Left cardiac atrium (tissue), 4 donors: ENCODE data around the gene STRN3. TPM values are rescaled to one million over a fixed set of nuclear protein-coding genes. Genes with fewer than 3 reads are reported as not detected.

Experiments
- ATAC-seq, 2 donors: fragments of 200-7000 bp; cut with Tn5 transposase; one replicate each; pipeline ENCODE4 v1.9.1; 2020; ENCODE audit warnings: mild to moderate bottlenecking in 2 of 2, moderate library complexity in 2 of 2
- DNase-seq: peaks from one replicate; pipeline ENCODE4 v3.0.0-alpha.2; 2020
- intact Hi-C, 2 donors: fragments of 100-400 bp; cut with DNase I; formaldehyde crosslinking; loops; one replicate each; pipeline versions ENCODE4 v1.14.1 to v1.15.1; 2022 to 2023
- microRNA-seq, 2 donors: library from miRNA; unstranded; fragments of <30 nt; microRNA quantifications; one replicate each; pipeline ENCODE4 v1.2.0, GENCODE V29; 2020
- total RNA-seq, 2 donors: library from RNA; stranded (reverse); fragmentation: NEBNext Ultra II Directional; extraction: Animal tissue kit (Norgen Biotek cat#: 25700); gene quantifications; one replicate each; pipeline ENCODE4 v1.2.1, GENCODE V29; 2021
- donor health status: DM: no; HTN: yes; CAD: no.
- donor health status: DM: no; HTN: yes; CAD: no; lungs with severe emphysema.
- donor health status: DM: yes; HTN: yes; CAD: no.
- donor health status: Dilated cardiomyopathy.

Gene STRN3
- total RNA-seq, 2 donors from 2014 or later: 37.3 to 48.6 TPM

DNA sequence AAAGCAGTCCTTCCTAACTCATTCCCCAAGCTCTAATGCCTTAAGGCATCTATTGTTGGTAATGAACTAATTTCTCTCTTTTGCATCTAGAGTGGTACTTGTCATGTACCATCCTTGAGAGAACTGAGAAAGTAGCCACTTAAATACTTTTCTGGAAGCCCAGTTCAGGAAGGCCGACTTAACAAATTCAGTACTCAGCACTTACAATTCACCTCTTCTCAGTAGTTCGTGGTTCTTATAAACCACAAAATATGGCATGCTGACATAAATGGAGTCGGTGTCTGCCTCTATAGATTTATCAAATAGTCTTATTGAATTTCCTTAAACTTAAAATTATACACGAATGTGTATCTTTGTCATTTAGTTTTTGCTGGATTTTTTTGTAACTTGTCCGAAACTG is 161.2 kb downstream of the STRN3 start:
- ATAC-seq: no peak
- no peak for DNase-seq
- intact Hi-C loops: no loop called here

DNA sequence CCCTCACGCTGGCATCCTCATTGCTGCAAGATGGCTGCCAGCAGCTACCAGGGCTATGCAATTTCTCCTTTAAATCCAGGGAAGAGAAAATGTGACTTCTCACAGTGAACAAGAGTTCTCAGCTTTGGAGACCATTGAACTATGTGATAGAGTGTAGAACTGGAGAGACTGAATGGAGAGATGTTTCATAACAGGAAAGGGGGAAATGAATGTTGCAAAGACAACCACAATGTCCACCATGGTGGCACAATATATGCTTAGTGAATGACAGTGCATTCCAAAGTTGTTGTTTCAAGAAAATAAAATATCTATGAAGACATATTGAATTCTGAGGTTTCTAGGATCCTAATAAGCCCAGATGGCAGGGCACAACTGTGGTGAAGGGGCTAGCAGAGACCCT is 165.0 kb downstream of the STRN3 start:
- ATAC-seq (no peak), DNase-seq (no peak)
- intact Hi-C loops: no loop called here

DNA sequence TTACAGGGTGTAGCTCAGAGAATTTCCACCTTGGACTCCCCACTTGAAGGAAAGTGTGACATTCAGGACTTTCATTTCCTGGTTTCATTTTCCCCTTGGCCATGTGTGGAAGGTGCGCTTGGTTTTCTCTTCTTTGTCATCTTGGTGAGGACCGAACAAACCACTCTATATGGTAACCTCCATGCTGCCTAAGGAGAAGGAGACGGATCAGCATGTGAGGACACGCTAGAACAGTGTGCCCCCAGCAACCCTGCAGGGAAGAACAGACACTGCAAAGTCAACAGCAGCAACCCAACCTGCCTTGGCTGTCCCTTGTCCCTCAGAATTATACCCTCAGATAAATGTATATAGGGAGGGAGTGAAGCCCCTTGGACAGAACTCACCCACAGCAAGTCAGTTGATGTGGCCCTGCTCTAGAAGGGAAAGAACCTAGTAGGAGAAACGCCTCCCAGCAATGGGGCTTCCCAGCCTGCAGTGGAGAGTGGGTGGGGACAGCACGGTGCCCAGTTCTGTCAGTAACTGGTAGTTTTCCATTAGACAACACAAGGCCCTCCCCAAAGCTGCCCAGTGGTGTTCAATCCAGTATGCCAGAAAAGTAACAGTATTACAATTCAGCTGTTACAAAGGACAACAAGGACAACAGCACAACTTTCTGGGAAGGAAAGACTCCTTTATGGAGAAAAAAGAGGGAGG is 170.7 kb downstream of the STRN3 start:
- intact Hi-C loops: no loop called here
- ATAC-seq: no peak
- no peak for DNase-seq

DNA sequence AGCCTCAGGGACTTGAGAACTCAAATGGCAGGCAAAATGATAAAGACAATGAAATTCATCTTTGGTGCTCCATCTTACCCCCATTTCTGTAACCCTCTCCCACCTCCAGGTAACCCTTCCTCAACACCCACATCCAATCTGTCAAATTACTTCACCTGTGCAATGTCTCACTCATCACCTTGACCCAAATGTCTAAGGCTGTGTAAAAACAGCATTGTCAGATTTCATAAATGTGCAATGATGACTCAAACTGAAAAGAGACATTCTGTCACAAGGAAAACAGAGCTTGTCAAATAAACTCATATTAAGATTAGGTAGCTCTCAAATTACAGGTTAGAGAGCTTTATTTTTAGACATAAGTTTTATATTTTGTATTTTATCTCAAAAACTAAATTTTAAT is 171.7 kb downstream of the STRN3 start:
- intact Hi-C loops: no loop called here
- ATAC-seq (no peak), DNase-seq (no peak)

DNA sequence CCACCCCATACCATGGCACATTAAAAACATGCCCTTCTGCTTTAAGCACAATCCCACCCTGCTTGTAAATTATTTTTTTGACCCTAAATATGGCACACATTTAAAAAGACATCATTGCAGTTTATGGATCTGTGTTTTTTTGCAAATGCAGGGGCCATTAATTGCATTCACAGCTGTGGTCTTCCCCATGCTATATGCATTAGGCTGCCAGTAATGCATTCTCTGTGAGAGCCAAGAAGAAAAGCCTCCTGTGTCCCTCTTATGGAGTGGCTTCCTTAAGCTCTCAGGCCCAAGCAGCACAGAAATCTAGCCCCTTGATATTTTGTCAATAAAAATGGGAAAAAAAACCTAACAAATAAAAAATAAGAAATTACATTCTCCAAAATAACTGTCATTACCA is 172.2 kb downstream of the STRN3 start:
- ATAC-seq: no peak
- DNase-seq: no peak
- intact Hi-C loops: no loop called here

DNA sequence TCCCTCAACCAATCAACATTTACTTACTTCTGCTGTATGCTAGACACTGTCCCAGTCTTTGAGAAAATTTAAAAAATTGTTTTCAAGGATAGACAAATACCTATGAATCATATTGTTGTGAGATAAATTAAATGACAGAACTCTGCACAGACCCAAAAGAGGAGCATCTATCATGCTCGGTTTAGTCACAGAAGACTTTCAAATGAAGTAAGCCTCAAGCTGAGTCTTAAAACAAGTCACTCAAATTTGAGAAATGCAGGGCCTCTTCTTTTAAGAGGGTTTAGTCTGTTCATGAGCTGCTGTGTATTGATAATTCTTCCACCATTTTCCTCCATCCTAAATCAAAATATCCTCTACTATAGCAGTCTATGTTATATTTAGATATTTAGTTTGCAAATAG is 176.2 kb downstream of the STRN3 start:
- intact Hi-C loops: no loop called here
- no peak for DNase-seq
- no peak for ATAC-seq

DNA sequence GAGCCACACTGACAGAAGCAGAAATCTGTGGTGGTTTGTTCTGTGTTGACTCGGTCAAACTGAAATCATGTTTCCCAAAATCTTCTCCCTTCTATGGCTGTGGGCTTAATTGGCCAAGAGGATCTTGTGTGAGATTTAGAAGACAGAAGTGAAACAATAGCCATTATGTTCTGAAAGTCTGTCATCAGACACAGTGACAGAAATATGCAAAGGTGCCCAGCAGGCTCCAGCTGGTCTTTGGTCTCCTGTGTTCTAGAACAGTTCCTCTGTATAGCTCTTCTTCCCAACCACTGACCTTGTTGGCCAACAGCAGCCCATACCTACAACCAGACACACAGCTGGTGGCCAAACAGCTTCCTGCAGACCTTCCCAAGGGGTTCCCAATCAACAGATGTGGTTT is 176.8 kb downstream of the STRN3 start:
- DNase-seq: no peak
- ATAC-seq: no peak
- intact Hi-C loops: no loop called here

DNA sequence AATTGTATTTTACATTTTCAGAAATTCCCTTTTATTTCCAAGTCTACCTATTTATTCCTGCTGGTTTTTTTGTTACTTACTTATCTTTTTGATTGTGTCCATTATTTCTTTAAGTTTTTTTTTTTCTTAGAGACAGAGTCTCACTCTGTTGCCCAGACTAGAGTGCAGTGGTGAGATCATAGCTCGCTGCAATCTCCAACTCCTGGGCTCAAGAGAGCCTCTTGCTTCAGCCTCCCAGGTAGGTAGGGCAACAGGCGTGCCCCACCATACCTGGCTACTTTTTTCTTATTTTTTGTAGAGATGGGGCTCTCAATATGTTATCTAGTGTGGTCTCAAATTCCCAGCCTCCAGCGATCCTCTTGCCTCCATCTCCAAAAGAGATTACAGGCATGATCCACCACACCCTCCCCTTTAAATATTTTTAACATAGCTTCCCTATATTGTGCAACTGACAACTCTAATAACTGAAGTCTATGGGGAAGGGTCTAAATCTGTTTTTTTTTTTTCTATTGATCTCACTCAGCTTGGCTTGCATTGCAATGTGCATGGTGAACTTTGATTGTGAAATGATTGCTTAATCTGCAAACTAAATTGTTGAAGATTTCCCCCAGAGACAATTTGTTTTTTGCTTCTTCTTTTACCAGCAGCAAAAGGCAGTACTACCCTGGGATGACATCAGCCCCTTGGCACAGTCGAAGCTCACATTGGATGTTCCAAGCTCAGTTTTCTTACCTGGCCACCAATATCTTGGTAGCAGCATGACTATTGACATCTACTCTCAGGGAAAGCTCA is 177.5 kb downstream of the STRN3 start:
- no peak for DNase-seq
- no peak for ATAC-seq
- intact Hi-C loops: no loop called here

Small RNAs within 50 kb of the gene (microRNA-seq; reads per million reads assigned to microRNA genes)
- 8.7 to 17.2 reads per million in 2 donors for gene MIR624

Other genes starting within 250 kb of the STRN3 start
- gene COCH, start 151.8 kb downstream of the STRN3 start, total RNA-seq: 1 to 10 TPM in 1 of 2 donors, under 1 TPM in 1; 0.82 to 1.2 TPM
- 1 to 10 TPM; 6.3 to 7.5 TPM for gene AP4S1, start 730 bp downstream of the STRN3 start, total RNA-seq
- gene HECTD1, start 181.4 kb upstream of the STRN3 start, total RNA-seq: 100 to 1,000 TPM; 121 to 178 TPM